Measurements from ENCODE around the gene TXNRD3. TPM values are rescaled to one million over a fixed set of nuclear protein-coding genes. Genes with fewer than 3 reads are reported as not detected.

The TXNRD3 gene
- total and polyA plus RNA-seq, 2 experiments from 2014 or later, result 10.4 to 13.1 TPM

DNA sequence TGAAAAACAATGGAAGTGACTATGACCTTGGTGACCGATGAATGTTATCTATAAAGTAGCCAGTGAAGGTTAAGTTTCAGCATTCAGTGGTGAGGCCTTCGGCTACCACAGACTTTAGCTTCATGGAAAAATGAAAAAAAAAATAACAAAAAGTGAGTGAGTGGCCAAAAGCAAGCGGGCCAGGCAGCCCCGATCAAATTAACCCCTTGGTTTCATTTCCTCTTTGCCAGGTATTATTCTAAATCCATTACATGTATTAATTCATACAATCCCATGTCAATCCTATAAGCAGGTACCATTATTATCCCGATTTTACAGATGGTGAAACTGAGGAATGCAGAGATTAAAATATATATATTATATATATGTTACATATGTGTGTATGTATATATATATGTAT, 28.1 kb upstream of the TXNRD3 start:
- Histone ChIP-seq H3K79me2 (no peaks in the 10 kb centered on the region), H3K4me3 (no peak overlapping the region)

DNA sequence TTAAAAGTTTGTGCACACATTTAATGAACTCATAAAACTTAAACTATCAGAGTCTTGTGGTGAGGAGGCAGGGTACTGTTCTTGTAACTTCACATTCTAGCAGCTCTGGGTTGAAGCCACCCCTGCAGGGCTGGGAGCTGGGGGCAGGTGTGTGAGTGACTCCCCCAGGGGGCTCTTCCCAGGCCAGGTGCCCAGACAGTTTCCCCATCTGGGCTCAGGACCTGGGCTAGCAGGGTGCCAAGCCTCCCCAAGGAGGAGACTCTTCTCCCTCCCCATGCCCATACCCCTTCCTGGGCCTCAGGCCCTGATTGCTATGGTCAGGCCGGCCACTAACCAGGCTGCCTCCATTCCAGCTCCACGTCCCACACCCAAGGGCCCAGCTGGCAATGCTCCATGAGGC, 27.1 kb upstream of the TXNRD3 start:
- Histone ChIP-seq H4K20me1 (ENCODE audit: insufficient read depth, poor library complexity, severe bottlenecking) (no peaks in the 10 kb centered on the region), H3K9me3 (ENCODE audit: low read depth) (no peaks in the 10 kb centered on the region), H3K36me3 (replicated peaks; ENCODE audit: insufficient read depth, low read depth) (no peaks in the 10 kb centered on the region), H3K4me2 (no peak overlapping the region), H2AFZ (no peak overlapping the region), H3K79me2 (no peaks in the 10 kb centered on the region), H3K4me1 (ENCODE audit: insufficient read depth) (peaks cover 7% of the 10 kb centered on the region), H3K9me2 (replicated peaks; ENCODE audit: insufficient read depth) (no peaks in the 10 kb centered on the region), H3K4me3 (no peak overlapping the region), H3K27me3 (peaks cover 6% of the 10 kb centered on the region), H3K27ac (no peak overlapping the region)
- 85% methylated on average over 2 of the region's 2 CpGs for WGBS (ENCODE audit: low lambda C conversion rate, missing lambda C conversion rate)
- DNase-seq (ENCODE audit: low spot score), result no peak
- no peak for TF ChIP-seq EZH2 (IDR thresholded peaks at IDR 0.05; ENCODE audit: borderline replicate concordance)

More for the DNA sequence above, 28.1 kb upstream of the TXNRD3 start:
- DNase-seq (ENCODE audit: low spot score), result no peak
- Histone ChIP-seq H2AFZ (no peak overlapping the region), H3K9me3 (ENCODE audit: low read depth) (no peaks in the 10 kb centered on the region), H4K20me1 (ENCODE audit: insufficient read depth, poor library complexity, severe bottlenecking) (no peaks in the 10 kb centered on the region), H3K9me2 (replicated peaks; ENCODE audit: insufficient read depth) (no peaks in the 10 kb centered on the region), H3K4me1 (ENCODE audit: insufficient read depth) (peaks cover 7% of the 10 kb centered on the region), H3K27me3 (no peaks in the 10 kb centered on the region), H3K4me2 (no peak overlapping the region), H3K27ac (no peak overlapping the region), H3K36me3 (replicated peaks; ENCODE audit: insufficient read depth, low read depth) (no peaks in the 10 kb centered on the region)
- TF ChIP-seq EZH2phosphoT487 (IDR thresholded peaks at IDR 0.05; ENCODE audit: low read depth, severe bottlenecking, unreplicated experiment) (no peak), EZH2 (IDR thresholded peaks at IDR 0.05; ENCODE audit: borderline replicate concordance) (no peak)
- TF ChIP-seq, protein P1, sequence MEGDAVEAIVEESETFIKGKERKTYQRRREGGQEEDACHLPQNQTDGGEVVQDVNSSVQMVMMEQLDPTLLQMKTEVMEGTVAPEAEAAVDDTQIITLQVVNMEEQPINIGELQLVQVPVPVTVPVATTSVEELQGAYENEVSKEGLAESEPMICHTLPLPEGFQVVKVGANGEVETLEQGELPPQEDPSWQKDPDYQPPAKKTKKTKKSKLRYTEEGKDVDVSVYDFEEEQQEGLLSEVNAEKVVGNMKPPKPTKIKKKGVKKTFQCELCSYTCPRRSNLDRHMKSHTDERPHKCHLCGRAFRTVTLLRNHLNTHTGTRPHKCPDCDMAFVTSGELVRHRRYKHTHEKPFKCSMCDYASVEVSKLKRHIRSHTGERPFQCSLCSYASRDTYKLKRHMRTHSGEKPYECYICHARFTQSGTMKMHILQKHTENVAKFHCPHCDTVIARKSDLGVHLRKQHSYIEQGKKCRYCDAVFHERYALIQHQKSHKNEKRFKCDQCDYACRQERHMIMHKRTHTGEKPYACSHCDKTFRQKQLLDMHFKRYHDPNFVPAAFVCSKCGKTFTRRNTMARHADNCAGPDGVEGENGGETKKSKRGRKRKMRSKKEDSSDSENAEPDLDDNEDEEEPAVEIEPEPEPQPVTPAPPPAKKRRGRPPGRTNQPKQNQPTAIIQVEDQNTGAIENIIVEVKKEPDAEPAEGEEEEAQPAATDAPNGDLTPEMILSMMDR (IDR thresholded peaks at IDR 0.05; ENCODE audit: poor library complexity), result no peak
- WGBS (ENCODE audit: low lambda C conversion rate, missing lambda C conversion rate), result 83% methylated on average over 5 of the region's 5 CpGs

DNA sequence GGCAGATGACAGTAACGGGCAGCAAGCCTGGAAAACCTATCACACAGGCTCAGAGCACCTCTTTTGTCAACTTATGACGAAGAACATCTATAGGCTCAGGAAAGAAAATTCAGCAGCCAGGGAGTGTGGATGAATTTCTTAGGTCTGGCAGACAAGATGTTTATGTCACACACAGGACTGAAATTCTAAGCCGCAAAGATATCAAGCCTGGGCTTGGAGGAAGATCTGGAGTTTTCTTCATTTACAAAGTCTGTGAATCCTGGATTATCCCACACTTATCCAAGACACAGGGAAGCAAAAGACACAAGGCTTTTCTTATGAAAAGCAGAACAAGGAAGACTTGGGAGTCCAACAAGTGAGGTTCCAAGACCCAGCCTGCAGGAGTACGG, 25.7 kb upstream of the TXNRD3 start:
- WGBS (ENCODE audit: low lambda C conversion rate, missing lambda C conversion rate), result 49% methylated on average over 4 of the region's 4 CpGs
- peak overlapping the region; percentile 62 for H3K27ac ChIP-seq
- no peaks in the 10 kb centered on the region for H3K36me3 ChIP-seq (replicated peaks; ENCODE audit: insufficient read depth, low read depth)
- no peak overlapping the region for H2AFZ ChIP-seq
- DNase-seq (ENCODE audit: low spot score), result no peak
- H3K27me3 ChIP-seq, result peaks cover 7% of the 10 kb centered on the region
- no peaks in the 10 kb centered on the region for H3K79me2 ChIP-seq
- H3K4me1 ChIP-seq (ENCODE audit: insufficient read depth), result peaks cover 7% of the 10 kb centered on the region
- H3K4me2 ChIP-seq, result no peak overlapping the region
- H4K20me1 ChIP-seq (ENCODE audit: insufficient read depth, poor library complexity, severe bottlenecking), result no peaks in the 10 kb centered on the region
- H3K9me2 ChIP-seq (replicated peaks; ENCODE audit: insufficient read depth), result no peaks in the 10 kb centered on the region
- H3K9me3 ChIP-seq (ENCODE audit: low read depth), result no peaks in the 10 kb centered on the region
- TF ChIP-seq, protein P1 (IDR thresholded peaks at IDR 0.05; ENCODE audit: poor library complexity), result no peak
- TF ChIP-seq EZH2 (IDR thresholded peaks at IDR 0.05; ENCODE audit: borderline replicate concordance) (no peak), EZH2phosphoT487 (IDR thresholded peaks at IDR 0.05; ENCODE audit: low read depth, severe bottlenecking, unreplicated experiment) (no peak)
- H3K4me3 ChIP-seq, result no peak overlapping the region

DNA sequence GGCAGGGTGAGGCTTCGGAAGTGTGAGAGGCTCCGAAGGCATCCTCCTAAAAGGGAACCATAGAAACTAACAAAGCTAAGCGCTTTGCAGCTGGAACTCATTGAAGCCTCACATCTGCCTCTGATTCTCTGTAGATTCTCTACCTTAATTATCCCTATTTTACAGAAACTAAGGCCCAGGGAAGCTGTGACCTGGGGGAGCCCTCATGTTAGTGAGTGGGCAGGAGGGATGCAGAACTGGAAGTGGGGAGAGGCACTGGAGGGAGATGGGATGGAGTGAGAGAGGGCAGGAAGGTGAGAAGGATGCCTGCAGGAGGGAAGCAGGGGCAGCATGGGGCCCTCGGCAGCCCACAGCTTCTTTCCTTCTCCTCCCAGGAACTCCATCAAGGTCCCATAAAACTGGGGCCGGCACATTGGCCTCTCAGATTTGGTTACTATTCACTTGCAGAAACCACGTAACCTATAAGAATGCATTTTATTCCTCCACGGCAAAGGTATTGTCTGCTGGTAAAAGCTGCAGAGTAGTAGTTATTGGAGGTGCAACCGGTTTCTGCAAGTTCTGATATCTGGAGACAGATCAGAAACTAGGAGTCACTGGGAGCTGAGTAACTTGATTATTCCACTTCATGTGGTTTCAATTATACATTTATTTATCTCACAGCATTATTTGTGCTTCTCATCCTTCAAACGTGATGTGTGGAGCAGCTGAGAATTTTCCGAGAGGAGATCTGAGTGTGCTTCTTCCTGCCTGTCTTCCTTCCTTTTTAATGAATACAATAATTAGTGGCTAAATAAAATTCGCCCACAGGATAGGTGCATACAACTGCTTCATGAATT, 25.1 kb upstream of the TXNRD3 start:
- Histone ChIP-seq H4K20me1 (ENCODE audit: insufficient read depth, poor library complexity, severe bottlenecking) (no peaks in the 10 kb centered on the region), H3K36me3 (replicated peaks; ENCODE audit: insufficient read depth, low read depth) (no peaks in the 10 kb centered on the region), H3K4me1 (ENCODE audit: insufficient read depth) (peaks cover 7% of the 10 kb centered on the region), H2AFZ (no peak overlapping the region), H3K9me2 (replicated peaks; ENCODE audit: insufficient read depth) (no peaks in the 10 kb centered on the region), H3K9me3 (ENCODE audit: low read depth) (no peaks in the 10 kb centered on the region), H3K4me2 (no peak overlapping the region), H3K79me2 (no peaks in the 10 kb centered on the region), H3K4me3 (no peak overlapping the region), H3K27ac (peak overlapping the region; percentile 62), H3K27me3 (peaks cover 7% of the 10 kb centered on the region)
- WGBS (ENCODE audit: low lambda C conversion rate, missing lambda C conversion rate), result 53% methylated on average over 11 of the region's 11 CpGs
- TF ChIP-seq, protein P1 (IDR thresholded peaks at IDR 0.05; ENCODE audit: poor library complexity), result no peak
- TF ChIP-seq EZH2 (IDR thresholded peaks at IDR 0.05; ENCODE audit: borderline replicate concordance), result no peak
- no peak for TF ChIP-seq EZH2phosphoT487 (IDR thresholded peaks at IDR 0.05; ENCODE audit: low read depth, severe bottlenecking, unreplicated experiment)
- no peak for DNase-seq (ENCODE audit: low spot score)

All from hepatocyte (in vitro differentiated cells).